Mammary epithelial cell (primary cell): ENCODE measurements around the gene CACNG1.

Experiments
- EZH2 ChIP-seq: IDR thresholded peaks from 2 replicates; pipeline ENCODE4 v1.6.1; 2012; ENCODE audit warnings: low read length, inconsistent platforms, borderline replicate concordance
- TF ChIP-seq, protein P1 (sequence below), 2 donors: IDR thresholded peaks in 1 of 2; conservative IDR thresholded peaks in 1 of 2; 2 replicates each; pipeline ENCODE4 v1.5.1; 2011 to 2012; ENCODE audit warnings: inconsistent platforms in 2 of 2, low read length in 2 of 2, mild to moderate bottlenecking in 2 of 2, control low read depth in 1 of 2, low read depth in 1 of 2; ENCODE audit not compliant: insufficient read depth in 1 of 2; ENCODE audit errors: extremely low read depth in 1 of 2

DNA sequence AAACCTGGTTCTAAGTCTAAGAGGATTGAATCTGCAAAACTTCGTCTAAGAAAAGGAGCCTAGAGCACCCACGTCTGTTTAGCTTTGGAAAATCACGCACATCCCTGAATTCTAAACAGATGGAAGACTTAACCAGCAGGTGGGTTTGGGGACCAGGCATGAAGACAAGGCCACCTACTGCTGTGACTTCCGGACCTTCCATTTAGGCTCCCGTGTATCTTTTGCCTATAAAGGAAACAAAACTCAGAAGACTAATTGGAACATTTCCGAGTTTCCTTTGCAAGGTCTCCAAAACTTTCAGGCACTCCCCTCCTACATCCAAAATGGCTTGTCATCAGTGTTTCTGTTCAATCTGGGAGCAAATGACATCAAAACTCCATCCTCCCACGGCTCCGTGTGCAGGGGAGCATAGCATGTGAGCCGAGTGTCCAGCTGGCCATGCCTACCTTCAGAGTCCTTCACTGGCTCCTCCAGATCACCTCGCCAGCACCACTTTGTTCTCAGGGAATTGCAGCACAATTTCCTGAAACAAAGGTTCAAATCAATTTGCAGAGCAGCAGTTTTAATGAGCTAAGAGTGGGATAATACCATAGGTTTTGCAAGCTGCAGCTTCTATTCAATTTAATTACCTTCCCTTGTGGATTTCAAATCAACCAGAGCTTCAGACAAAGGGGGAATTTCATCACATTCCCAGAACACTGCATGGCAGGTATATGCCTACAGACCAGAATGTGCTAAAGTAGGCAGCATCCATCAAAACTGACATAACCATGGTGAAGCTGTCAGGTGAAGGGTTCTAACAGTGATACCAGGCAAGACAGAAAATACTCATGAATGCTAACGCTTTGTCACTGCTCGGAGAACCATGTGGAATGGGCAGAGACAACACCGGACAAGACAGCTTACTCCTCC lies 23.5 kb downstream of the CACNG1 start:
- TF ChIP-seq, protein P1, sequence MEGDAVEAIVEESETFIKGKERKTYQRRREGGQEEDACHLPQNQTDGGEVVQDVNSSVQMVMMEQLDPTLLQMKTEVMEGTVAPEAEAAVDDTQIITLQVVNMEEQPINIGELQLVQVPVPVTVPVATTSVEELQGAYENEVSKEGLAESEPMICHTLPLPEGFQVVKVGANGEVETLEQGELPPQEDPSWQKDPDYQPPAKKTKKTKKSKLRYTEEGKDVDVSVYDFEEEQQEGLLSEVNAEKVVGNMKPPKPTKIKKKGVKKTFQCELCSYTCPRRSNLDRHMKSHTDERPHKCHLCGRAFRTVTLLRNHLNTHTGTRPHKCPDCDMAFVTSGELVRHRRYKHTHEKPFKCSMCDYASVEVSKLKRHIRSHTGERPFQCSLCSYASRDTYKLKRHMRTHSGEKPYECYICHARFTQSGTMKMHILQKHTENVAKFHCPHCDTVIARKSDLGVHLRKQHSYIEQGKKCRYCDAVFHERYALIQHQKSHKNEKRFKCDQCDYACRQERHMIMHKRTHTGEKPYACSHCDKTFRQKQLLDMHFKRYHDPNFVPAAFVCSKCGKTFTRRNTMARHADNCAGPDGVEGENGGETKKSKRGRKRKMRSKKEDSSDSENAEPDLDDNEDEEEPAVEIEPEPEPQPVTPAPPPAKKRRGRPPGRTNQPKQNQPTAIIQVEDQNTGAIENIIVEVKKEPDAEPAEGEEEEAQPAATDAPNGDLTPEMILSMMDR (conservative IDR thresholded peaks at IDR 0.05 in 1 of 2, IDR thresholded peaks at IDR 0.05 in 1 of 2; ENCODE audit: extremely low read depth in 1 of 2, insufficient read depth in 1 of 2, low read depth in 1 of 2, low read length in 2 of 2) = no peak
- TF ChIP-seq EZH2 = no peak
